Fibroblast of lung (primary cell): Measurements from ENCODE around the gene LFNG.

ENCODE experiments used
- CTCF ChIP-seq, 2 donors: IDR thresholded peaks in 1 of 2; conservative IDR thresholded peaks in 1 of 2; 1 replicate in 1 of 2; 2 replicates in 1 of 2; pipeline ENCODE4 v1.5.1; 2011 to 2012; ENCODE audit warnings: low read length in 2 of 2, control low read depth in 1 of 2, inconsistent platforms in 1 of 2, low read depth in 1 of 2, mild to moderate bottlenecking in 1 of 2
- EZH2 ChIP-seq: IDR thresholded peaks from 2 replicates; pipeline ENCODE4 v1.5.1; 2012; ENCODE audit warnings: low read length, control low read depth, mild to moderate bottlenecking; ENCODE audit errors: missing control alignments

- TF ChIP-seq CTCF (conservative IDR thresholded peaks at IDR 0.05 in 1 of 2, IDR thresholded peaks at IDR 0.05 in 1 of 2; ENCODE audit: low read depth in 1 of 2, low read length in 2 of 2) = no peak
- no peak for TF ChIP-seq EZH2
Measured at GRCh38 chr7:2479276-2480069, 40.1 kb upstream of the LFNG start.
